ENCODE data around the gene METAP1D.

Gene METAP1D

DNA sequence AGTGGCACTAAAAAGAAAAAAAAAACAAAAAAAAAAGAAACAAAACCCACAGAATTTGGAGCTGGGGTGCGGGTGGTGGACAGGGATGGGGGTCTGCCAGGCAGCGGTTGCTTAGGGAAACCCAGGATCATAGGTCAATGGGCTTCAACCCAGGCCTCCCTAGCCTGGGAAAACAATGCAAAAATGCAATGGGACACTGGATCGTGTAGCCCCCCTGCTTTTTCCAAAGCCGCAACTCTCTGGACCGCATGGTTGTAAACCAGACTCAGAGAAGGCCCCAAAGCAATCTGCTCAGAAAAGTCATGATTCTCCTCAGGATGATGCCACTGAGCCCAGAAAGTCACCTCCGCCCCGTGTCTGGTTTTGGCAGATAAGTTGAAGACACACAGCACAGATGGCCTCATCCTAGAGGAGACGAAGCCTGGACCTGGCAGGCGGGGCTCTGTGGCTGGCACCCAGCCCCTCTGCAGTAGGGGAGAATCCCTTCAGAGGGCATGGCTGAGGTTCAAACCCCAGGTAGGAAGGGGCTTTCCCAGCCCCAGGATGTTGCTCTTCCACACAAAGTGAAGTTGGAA lies 97.9 kb downstream of the METAP1D start:
- no peaks in the 10 kb centered on the region for H3K9me3 ChIP-seq (ENCODE audit: insufficient read depth, low read length)
- no peak overlapping the region for H2AFZ ChIP-seq (ENCODE audit: low read depth, low read length)
- no peaks in the 10 kb centered on the region for H3K79me2 ChIP-seq (ENCODE audit: low read length)
- TF ChIP-seq EZH2phosphoT487 (IDR thresholded peaks at IDR 0.05; ENCODE audit: low read depth): no peak
- TF ChIP-seq, protein P1, sequence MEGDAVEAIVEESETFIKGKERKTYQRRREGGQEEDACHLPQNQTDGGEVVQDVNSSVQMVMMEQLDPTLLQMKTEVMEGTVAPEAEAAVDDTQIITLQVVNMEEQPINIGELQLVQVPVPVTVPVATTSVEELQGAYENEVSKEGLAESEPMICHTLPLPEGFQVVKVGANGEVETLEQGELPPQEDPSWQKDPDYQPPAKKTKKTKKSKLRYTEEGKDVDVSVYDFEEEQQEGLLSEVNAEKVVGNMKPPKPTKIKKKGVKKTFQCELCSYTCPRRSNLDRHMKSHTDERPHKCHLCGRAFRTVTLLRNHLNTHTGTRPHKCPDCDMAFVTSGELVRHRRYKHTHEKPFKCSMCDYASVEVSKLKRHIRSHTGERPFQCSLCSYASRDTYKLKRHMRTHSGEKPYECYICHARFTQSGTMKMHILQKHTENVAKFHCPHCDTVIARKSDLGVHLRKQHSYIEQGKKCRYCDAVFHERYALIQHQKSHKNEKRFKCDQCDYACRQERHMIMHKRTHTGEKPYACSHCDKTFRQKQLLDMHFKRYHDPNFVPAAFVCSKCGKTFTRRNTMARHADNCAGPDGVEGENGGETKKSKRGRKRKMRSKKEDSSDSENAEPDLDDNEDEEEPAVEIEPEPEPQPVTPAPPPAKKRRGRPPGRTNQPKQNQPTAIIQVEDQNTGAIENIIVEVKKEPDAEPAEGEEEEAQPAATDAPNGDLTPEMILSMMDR (IDR thresholded peaks at IDR 0.05; ENCODE audit: low read depth, low read length): no peak
- no peaks in the 10 kb centered on the region for H4K20me1 ChIP-seq (ENCODE audit: insufficient read depth, low read length)
- H3K4me2 ChIP-seq (ENCODE audit: low read length): no peak overlapping the region
- H3K4me1 ChIP-seq (ENCODE audit: low read length): peaks cover 9% of the 10 kb centered on the region
- no peak overlapping the region for H3K4me3 ChIP-seq (ENCODE audit: low read length)
- H3K9ac ChIP-seq (ENCODE audit: low read length): no peak overlapping the region
- no peaks in the 10 kb centered on the region for H3K36me3 ChIP-seq (replicated peaks; ENCODE audit: low read depth, low read length)
- H3K27me3 ChIP-seq (ENCODE audit: low read depth, low read length): 0 out of 2 replicates have a peak, but pooled peaks cover 5% of the 10 kb centered on the region
- no peak overlapping the region for H3K27ac ChIP-seq (ENCODE audit: low read length)

- Histone ChIP-seq H3K79me2 (ENCODE audit: low read length) (no peaks in the 10 kb centered on the region), H3K4me3 (ENCODE audit: low read length) (no peak overlapping the region), H3K9ac (ENCODE audit: low read length) (no peak overlapping the region), H4K20me1 (ENCODE audit: insufficient read depth, low read length) (no peaks in the 10 kb centered on the region), H2AFZ (ENCODE audit: low read depth, low read length) (no peak overlapping the region), H3K27me3 (ENCODE audit: low read depth, low read length) (no peaks in the 10 kb centered on the region), H3K4me1 (ENCODE audit: low read length) (peaks cover 9% of the 10 kb centered on the region), H3K4me2 (ENCODE audit: low read length) (no peak overlapping the region), H3K36me3 (replicated peaks; ENCODE audit: low read depth, low read length) (no peaks in the 10 kb centered on the region), H3K27ac (ENCODE audit: low read length) (no peak overlapping the region), H3K9me3 (ENCODE audit: insufficient read depth, low read length) (no peaks in the 10 kb centered on the region)
- TF ChIP-seq, protein P1 (IDR thresholded peaks at IDR 0.05; ENCODE audit: low read depth, low read length): no peak
- no peak for TF ChIP-seq EZH2phosphoT487 (IDR thresholded peaks at IDR 0.05; ENCODE audit: low read depth)
Observed at GRCh38 chr2:172098287-172098649, 98.5 kb downstream of the METAP1D start.

- Histone ChIP-seq H4K20me1 (ENCODE audit: insufficient read depth, low read length) (no peaks in the 10 kb centered on the region), H3K27me3 (ENCODE audit: low read depth, low read length) (no peaks in the 10 kb centered on the region), H3K9me3 (ENCODE audit: insufficient read depth, low read length) (no peaks in the 10 kb centered on the region), H3K4me1 (ENCODE audit: low read length) (peaks cover 9% of the 10 kb centered on the region), H3K36me3 (replicated peaks; ENCODE audit: low read depth, low read length) (no peaks in the 10 kb centered on the region), H3K4me3 (ENCODE audit: low read length) (no peak overlapping the region), H3K4me2 (ENCODE audit: low read length) (no peak overlapping the region), H3K27ac (ENCODE audit: low read length) (no peak overlapping the region), H2AFZ (ENCODE audit: low read depth, low read length) (no peak overlapping the region), H3K9ac (ENCODE audit: low read length) (no peak overlapping the region), H3K79me2 (ENCODE audit: low read length) (no peaks in the 10 kb centered on the region)
- no peak for TF ChIP-seq EZH2phosphoT487 (IDR thresholded peaks at IDR 0.05; ENCODE audit: low read depth)
- TF ChIP-seq, protein P1 (IDR thresholded peaks at IDR 0.05; ENCODE audit: low read depth, low read length): no peak
Observed at GRCh38 chr2:172098650-172099471, 99.1 kb downstream of the METAP1D start.

DNA sequence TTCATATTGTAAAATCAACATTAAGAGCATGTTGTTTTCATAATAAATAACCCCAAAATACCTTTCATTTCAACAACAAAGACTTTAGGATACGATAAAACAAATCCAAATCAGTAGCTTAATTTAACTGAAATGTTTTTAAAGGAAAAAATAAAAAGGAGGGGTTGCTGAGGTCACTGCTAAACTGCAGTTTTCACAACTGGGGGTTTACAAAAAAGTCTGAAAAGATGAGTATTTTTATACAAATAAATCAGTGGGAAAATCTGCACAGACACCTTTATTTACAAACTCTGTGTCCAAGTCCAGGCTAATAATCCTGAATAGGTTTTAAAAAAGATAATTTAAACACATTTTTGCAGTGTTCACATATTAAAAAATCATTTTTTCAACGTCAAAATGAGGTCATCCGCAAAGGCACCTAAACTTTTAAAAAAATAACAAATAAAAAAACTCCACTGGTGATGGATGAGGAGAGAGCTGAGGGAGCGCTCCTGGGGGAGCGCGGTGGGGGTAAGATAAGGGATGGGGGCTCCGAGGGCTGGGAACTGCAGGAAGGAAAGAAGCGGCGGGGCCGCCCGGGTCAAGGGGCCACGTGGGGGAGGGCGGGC lies 99.8 kb downstream of the METAP1D start:
- Histone ChIP-seq H3K9me3 (ENCODE audit: insufficient read depth, low read length) (no peaks in the 10 kb centered on the region), H3K4me1 (ENCODE audit: low read length) (peaks cover 12% of the 10 kb centered on the region), H3K9ac (ENCODE audit: low read length) (peak overlapping the region; percentile 35; the same call in 1 of the 2 replicates), H3K4me3 (ENCODE audit: low read length) (peak overlapping the region; percentile 75), H4K20me1 (ENCODE audit: insufficient read depth, low read length) (no peaks in the 10 kb centered on the region), H3K27ac (ENCODE audit: low read length) (no peak overlapping the region), H3K36me3 (replicated peaks; ENCODE audit: low read depth, low read length) (no peaks in the 10 kb centered on the region), H2AFZ (ENCODE audit: low read depth, low read length) (no peak overlapping the region), H3K4me2 (ENCODE audit: low read length) (peak overlapping the region; percentile 71), H3K79me2 (ENCODE audit: low read length) (no peaks in the 10 kb centered on the region), H3K27me3 (ENCODE audit: low read depth, low read length) (no peaks in the 10 kb centered on the region)
- TF ChIP-seq EZH2phosphoT487 (IDR thresholded peaks at IDR 0.05; ENCODE audit: low read depth): no peak
- TF ChIP-seq, protein P1 (IDR thresholded peaks at IDR 0.05; ENCODE audit: low read depth, low read length): no peak
